Keratinocyte (primary cell): ENCODE results near the gene DGKH. TPM values are rescaled to one million over a fixed set of nuclear protein-coding genes. Genes with fewer than 3 reads are reported as not detected.

ENCODE experiments used
- DNase-seq: peaks from one replicate; pipeline ENCODE4 v3.0.0-alpha.2; 2011; ENCODE audit warnings: low read depth, missing footprints, low spot score
- FAIRE-seq: peaks from 2 replicates; lab custom pipeline; 2011; peaks lifted over from hg19 to GRCh38; lab: Jason Lieb, UNC
- H2AFZ ChIP-seq: 2 replicates; pipeline ENCODE4 v1.6.0; 2012; ENCODE audit warnings: low read length, control low read depth, inconsistent platforms; ENCODE audit not compliant: control insufficient read depth
- H3K27ac ChIP-seq: 2 replicates; pipeline ENCODE4 v1.5.1; 2011; ENCODE audit warnings: low read length; ENCODE audit not compliant: control insufficient read depth, insufficient read depth
- H3K27me3 ChIP-seq: 3 replicates; pipeline ENCODE4 v1.6.0; 2011; ENCODE audit warnings: low read length; ENCODE audit not compliant: control insufficient read depth, insufficient read depth; ENCODE audit errors: extremely low read depth
- H3K36me3 ChIP-seq, 2 experiments: 2 replicates in 1 of 2; 3 replicates in 1 of 2; pipeline ENCODE4 v1.5.1; 2011; ENCODE audit warnings: low read length in 2 of 2, mild to moderate bottlenecking in 1 of 2; ENCODE audit not compliant: control insufficient read depth in 2 of 2, insufficient read depth in 2 of 2; ENCODE audit errors: extremely low read depth in 1 of 2
- H3K4me1 ChIP-seq: 3 replicates; pipeline ENCODE4 v1.5.1; 2011; ENCODE audit warnings: low read length; ENCODE audit not compliant: control insufficient read depth, insufficient read depth; ENCODE audit errors: extremely low read depth
- H3K4me2 ChIP-seq: 3 replicates; pipeline ENCODE4 v1.6.0; 2011; ENCODE audit warnings: low read depth, low read length; ENCODE audit not compliant: control insufficient read depth, insufficient read depth; ENCODE audit errors: extremely low read depth
- H3K4me3 ChIP-seq, 3 experiments: fragments of 200-600 bp in 1 of 3; sonication (generic) in 1 of 3; 2 replicates in 2 of 3; 3 replicates in 1 of 3; pipeline ENCODE4 v1.5.1; 2011 to 2016; ENCODE audit warnings: low read length in 3 of 3, mild to moderate bottlenecking in 3 of 3, control low read depth in 2 of 3, inconsistent platforms in 1 of 3, low read depth in 1 of 3, mixed read lengths in 1 of 3, mixed run types in 1 of 3, moderate library complexity in 1 of 3; ENCODE audit not compliant: control insufficient read depth in 2 of 3, insufficient read depth in 2 of 3; ENCODE audit errors: extremely low read depth in 1 of 3
- H3K79me2 ChIP-seq: 2 replicates; pipeline ENCODE4 v1.6.0; 2012; ENCODE audit warnings: low read length; ENCODE audit not compliant: control insufficient read depth, insufficient read depth
- H3K9ac ChIP-seq: 3 replicates; pipeline ENCODE4 v1.6.0; 2011; ENCODE audit warnings: low read length; ENCODE audit not compliant: control insufficient read depth, insufficient read depth; ENCODE audit errors: extremely low read depth
- H3K9me1 ChIP-seq: 3 replicates; pipeline ENCODE4 v1.6.0; 2011; ENCODE audit warnings: low read length; ENCODE audit not compliant: control insufficient read depth, insufficient read depth; ENCODE audit errors: extremely low read depth
- H3K9me3 ChIP-seq: 2 replicates; pipeline ENCODE4 v1.5.1; 2012; ENCODE audit warnings: low read depth, low read length; ENCODE audit not compliant: control insufficient read depth
- H4K20me1 ChIP-seq: 3 replicates; pipeline ENCODE4 v1.6.0; 2011; ENCODE audit warnings: low read length; ENCODE audit not compliant: control insufficient read depth, insufficient read depth; ENCODE audit errors: extremely low read depth
- CTCF ChIP-seq, 3 experiments: IDR thresholded peaks in 1 of 3; conservative IDR thresholded peaks in 1 of 3; optimal IDR thresholded peaks in 1 of 3; 2 replicates in 2 of 3; 3 replicates in 1 of 3; pipeline versions ENCODE3 to v1.5.1; 2011; ENCODE audit warnings: low read length in 3 of 3, mild to moderate bottlenecking in 3 of 3, moderate library complexity in 2 of 3, control low read depth in 1 of 3, inconsistent platforms in 1 of 3; ENCODE audit not compliant: insufficient read depth in 2 of 3; ENCODE audit errors: extremely low read depth in 1 of 3
- EZH2 ChIP-seq: IDR thresholded peaks from one replicate; pipeline ENCODE4 v1.6.1; 2012; ENCODE audit warnings: inconsistent platforms, mild to moderate bottlenecking, low read length, moderate library complexity
- dilution Hi-C: fragments of 300-500 bp; cut with MboI; formaldehyde crosslinking; loops from one replicate; pipeline ENCODE4 v1.7.0; 2020; ENCODE audit warnings: low sequenced_read_pairs; ENCODE audit not compliant: extremely low pct_ligation_motif_present
- polyA plus RNA-seq, 5 experiments: library from polyadenylated mRNA; depleted of rRNA in 3 of 5; stranded (reverse) in 3 of 5; stranded (forward) in 1 of 5; unstranded in 1 of 5; fragments of >200 nt; gene quantifications; 1 replicate in 1 of 5; 2 replicates in 3 of 5; 3 replicates in 1 of 5; pipeline versions ENCODE4 v1.2.1 to v1.2.3, GENCODE V29; 2011 to 2012; ENCODE audit warnings: missing spikeins in 2 of 5, low read depth in 1 of 5, low replicate concordance in 1 of 5

The DGKH gene
- polyA plus RNA-seq, 1 donor (not counting 4 experiments of a cell fraction or from before 2014, with no cell fraction given), result 12.8 TPM

- peaks cover 72% of the 10 kb centered on the region for H3K79me2 ChIP-seq
- H3K27ac ChIP-seq, result peak overlapping the region; percentile 77
- H3K9ac ChIP-seq, result peak overlapping the region; percentile 81
- FAIRE-seq (no peak), DNase-seq (no peak)
- peak overlapping the region; percentile 51 for H2AFZ ChIP-seq
- H3K9me3 ChIP-seq, result no peaks in the 10 kb centered on the region
- H3K4me3 ChIP-seq, result peak overlapping the region; percentile 87 to 91 (median 87)
- no peaks in the 10 kb centered on the region for H3K9me1 ChIP-seq
- H3K4me2 ChIP-seq, result peak overlapping the region; percentile 92
- H3K4me1 ChIP-seq, result peaks cover 18% of the 10 kb centered on the region
- TF ChIP-seq EZH2 (no peak), CTCF (optimal IDR thresholded peaks at IDR 0.05 in 1 of 3, IDR thresholded peaks at IDR 0.05 in 1 of 3, conservative IDR thresholded peaks at IDR 0.05 in 1 of 3; ENCODE audit: extremely low read depth in 1 of 3, insufficient read depth in 2 of 3, low read length in 3 of 3) (no peak)
- peaks cover 3 to 4% of the 10 kb centered on the region in 2 experiments for H3K36me3 ChIP-seq
- H3K27me3 ChIP-seq, result no peaks in the 10 kb centered on the region
- dilution Hi-C loops, result no loop called here
- no peaks in the 10 kb centered on the region for H4K20me1 ChIP-seq
Measured at GRCh38 chr13:42048684-42049453, 421 bp downstream of the DGKH start.

GRCh38 chr13:42049454-42049813 lies 986 bp downstream of the DGKH start:
- H2AFZ ChIP-seq, result peak overlapping the region; percentile 51
- no peaks in the 10 kb centered on the region for H3K9me1 ChIP-seq
- no peak for TF ChIP-seq EZH2
- no peak for TF ChIP-seq CTCF (optimal IDR thresholded peaks at IDR 0.05 in 1 of 3, IDR thresholded peaks at IDR 0.05 in 1 of 3, conservative IDR thresholded peaks at IDR 0.05 in 1 of 3; ENCODE audit: extremely low read depth in 1 of 3, insufficient read depth in 2 of 3, low read length in 3 of 3)
- DNase-seq, result no peak
- H3K27me3 ChIP-seq, result no peaks in the 10 kb centered on the region
- H3K9ac ChIP-seq, result peak overlapping the region; percentile 78
- peak overlapping the region; percentile 59 to 87 (median 87) for H3K4me3 ChIP-seq
- H3K36me3 ChIP-seq, result peaks cover 3 to 4% of the 10 kb centered on the region in 2 experiments
- peaks cover 18% of the 10 kb centered on the region for H3K4me1 ChIP-seq
- peaks cover 74% of the 10 kb centered on the region for H3K79me2 ChIP-seq
- peak overlapping the region; percentile 92 for H3K4me2 ChIP-seq
- no peaks in the 10 kb centered on the region for H3K9me3 ChIP-seq
- H4K20me1 ChIP-seq, result no peaks in the 10 kb centered on the region
- FAIRE-seq, result peak; percentile 29
- dilution Hi-C loops, result no loop called here
- peak overlapping the region; percentile 71 for H3K27ac ChIP-seq
